ES-I3 (cell line): ENCODE data around the gene UBE2A.

Experiments
- H3K36me3 ChIP-seq: 2 replicates; pipeline ENCODE4 v1.6.1; 2013; ENCODE audit warnings: mild to moderate bottlenecking, low read length, control low read depth, moderate library complexity; ENCODE audit not compliant: insufficient read depth
- H3K4me1 ChIP-seq: 2 replicates; pipeline ENCODE4 v1.6.1; 2013; ENCODE audit warnings: mild to moderate bottlenecking, control low read depth, low read length; ENCODE audit not compliant: insufficient read depth
- H3K9ac ChIP-seq: 2 replicates; pipeline ENCODE4 v1.6.1; 2013; ENCODE audit warnings: low read depth, mild to moderate bottlenecking, low read length, moderate library complexity
- H3K9me3 ChIP-seq: 2 replicates; pipeline ENCODE4 v1.6.1; 2013; ENCODE audit warnings: mild to moderate bottlenecking, low read length, moderate library complexity; ENCODE audit not compliant: control insufficient read depth, insufficient read depth

UBE2A gene

GRCh38 chrX:119625843-119626242, 51.5 kb downstream of the UBE2A start:
- Histone ChIP-seq H3K9ac (no peak overlapping the region), H3K9me3 (no peaks in the 10 kb centered on the region), H3K4me1 (no peaks in the 10 kb centered on the region), H3K36me3 (peaks cover 9% of the 10 kb centered on the region; the same call in 1 of the 2 replicates)
